Loucy (cell line): ENCODE data around the gene PSMA6.

Experiments
- H2AFZ ChIP-seq: fragments of 200-600 bp; sonication (generic); 2 replicates; pipeline ENCODE4 v1.6.0; 2016; ENCODE audit warnings: antibody characterized with exemption, mild to moderate bottlenecking, low read length, moderate library complexity
- H3F3A ChIP-seq: fragments of 200-600 bp; 2 replicates; pipeline ENCODE4 v1.6.0; 2016; ENCODE audit warnings: antibody characterized with exemption, low read depth, mild to moderate bottlenecking
- H3K27me3 ChIP-seq: fragments of 200-600 bp; sonication (generic); 2 replicates; pipeline ENCODE4 v1.6.1; 2014; ENCODE audit warnings: low read length, mild to moderate bottlenecking; ENCODE audit not compliant: insufficient read depth, poor library complexity, severe bottlenecking
- H3K36me3 ChIP-seq: fragments of 200-600 bp; sonication (generic); 2 replicates; pipeline ENCODE4 v1.6.1; 2016; ENCODE audit warnings: low read length; ENCODE audit not compliant: insufficient read depth
- H3K4me1 ChIP-seq: fragments of 200-600 bp; sonication (generic); 2 replicates; pipeline ENCODE4 v1.5.1; 2014; ENCODE audit warnings: low read length, mild to moderate bottlenecking; ENCODE audit not compliant: insufficient read depth, poor library complexity, severe bottlenecking
- H3K4me2 ChIP-seq: fragments of 200-600 bp; sonication (generic); 2 replicates; pipeline ENCODE4 v1.6.0; 2014; ENCODE audit warnings: antibody characterized with exemption, low read length, low read depth, mild to moderate bottlenecking; ENCODE audit not compliant: poor library complexity, severe bottlenecking
- H3K4me3 ChIP-seq: fragments of 200-600 bp; sonication (generic); 2 replicates; pipeline ENCODE4 v1.5.1; 2014; ENCODE audit warnings: low read length, mild to moderate bottlenecking, mixed read lengths; ENCODE audit not compliant: poor library complexity, severe bottlenecking
- H3K79me2 ChIP-seq: fragments of 200-600 bp; sonication (generic); 2 replicates; pipeline ENCODE4 v1.6.1; 2014; ENCODE audit warnings: low read length; ENCODE audit not compliant: insufficient read depth
- H3K9ac ChIP-seq: fragments of 200-600 bp; sonication (generic); 2 replicates; pipeline ENCODE4 v1.6.0; 2014; ENCODE audit warnings: mild to moderate bottlenecking, low read depth, low read length, moderate library complexity; ENCODE audit not compliant: poor library complexity, severe bottlenecking
- H3K9me2 ChIP-seq: fragments of 200-600 bp; sonication (generic); replicated peaks from 2 replicates; pipeline ENCODE4 v1.6.1; 2016; ENCODE audit warnings: low read depth, low read length, mixed read lengths
- H3K9me3 ChIP-seq: fragments of 200-600 bp; sonication (generic); 2 replicates; pipeline ENCODE4 v1.6.1; 2014; ENCODE audit warnings: mild to moderate bottlenecking, antibody characterized with exemption, low read length, low read depth; ENCODE audit not compliant: insufficient read depth
- H4K20me1 ChIP-seq: fragments of 200-600 bp; sonication (generic); 2 replicates; pipeline ENCODE4 v1.6.0; 2014; ENCODE audit warnings: antibody characterized with exemption, low read length, mild to moderate bottlenecking; ENCODE audit not compliant: insufficient read depth, poor library complexity, severe bottlenecking
- CTCF ChIP-seq: fragments of 200-600 bp; sonication (generic); conservative IDR thresholded peaks from 2 replicates; pipeline ENCODE4 v1.5.1; 2014; ENCODE audit warnings: mild to moderate bottlenecking, antibody characterized with exemption, low read length
- EZH2phosphoT487 ChIP-seq: fragments of 200-600 bp; IDR thresholded peaks from 2 replicates; pipeline ENCODE4 v1.6.1; 2018; ENCODE audit warnings: antibody characterized with exemption, mild to moderate bottlenecking, moderate library complexity, borderline replicate concordance

The PSMA6 gene

GRCh38 chr14:35254736-35255135 lies 37.4 kb upstream of the PSMA6 start:
- Histone ChIP-seq H4K20me1 (no peaks in the 10 kb centered on the region), H2AFZ (no peak overlapping the region), H3F3A (no peaks in the 10 kb centered on the region), H3K79me2 (no peaks in the 10 kb centered on the region), H3K9ac (no peak overlapping the region), H3K36me3 (no peaks in the 10 kb centered on the region), H3K9me3 (no peaks in the 10 kb centered on the region), H3K4me3 (no peak overlapping the region), H3K9me2 (no peaks in the 10 kb centered on the region), H3K27me3 (no peaks in the 10 kb centered on the region), H3K4me1 (peaks cover 17% of the 10 kb centered on the region), H3K4me2 (no peak overlapping the region)
- TF ChIP-seq CTCF (no peak), EZH2phosphoT487 (no peak)

DNA sequence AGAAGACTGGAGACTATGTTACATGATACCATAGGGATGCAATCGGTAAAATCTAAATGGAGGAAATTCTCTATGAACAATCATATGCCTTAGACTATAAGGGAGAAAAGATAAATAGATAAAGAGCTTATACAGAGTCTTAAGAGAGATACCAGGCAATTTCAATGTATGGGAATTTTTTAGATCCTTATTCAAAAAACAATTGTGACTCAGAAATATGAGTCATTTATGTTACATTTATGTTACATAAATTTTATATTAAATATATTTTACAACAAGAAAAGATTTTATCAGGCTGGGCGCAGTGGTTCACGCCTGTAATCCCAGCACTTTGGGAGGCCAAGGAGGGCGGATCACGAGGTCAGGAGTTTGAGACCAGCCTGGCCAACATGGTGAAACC lies 36.5 kb upstream of the PSMA6 start:
- Histone ChIP-seq H3F3A (no peaks in the 10 kb centered on the region), H3K27me3 (no peaks in the 10 kb centered on the region), H3K79me2 (no peaks in the 10 kb centered on the region), H4K20me1 (no peaks in the 10 kb centered on the region), H3K4me2 (no peak overlapping the region), H3K9me3 (no peaks in the 10 kb centered on the region), H3K9me2 (no peaks in the 10 kb centered on the region), H3K4me1 (peaks cover 12% of the 10 kb centered on the region), H2AFZ (no peak overlapping the region), H3K9ac (no peak overlapping the region), H3K36me3 (peaks cover 5% of the 10 kb centered on the region; the same call in 1 of the 2 replicates), H3K4me3 (no peak overlapping the region)
- no peak for TF ChIP-seq EZH2phosphoT487
- TF ChIP-seq CTCF, result no peak

- no peaks in the 10 kb centered on the region for H3F3A ChIP-seq
- peaks cover 10% of the 10 kb centered on the region; the same call in 1 of the 2 replicates for H3K36me3 ChIP-seq
- peaks cover 4% of the 10 kb centered on the region for H3K4me1 ChIP-seq
- no peak overlapping the region for H3K4me2 ChIP-seq
- H3K9ac ChIP-seq, result no peak overlapping the region
- H3K9me3 ChIP-seq, result no peaks in the 10 kb centered on the region
- H3K79me2 ChIP-seq, result no peaks in the 10 kb centered on the region
- H3K9me2 ChIP-seq, result no peaks in the 10 kb centered on the region
- TF ChIP-seq EZH2phosphoT487 (no peak), CTCF (no peak)
- no peaks in the 10 kb centered on the region for H3K27me3 ChIP-seq
- H2AFZ ChIP-seq, result no peak overlapping the region
- no peaks in the 10 kb centered on the region for H4K20me1 ChIP-seq
- no peak overlapping the region for H3K4me3 ChIP-seq
These were observed 34.4 kb upstream of the PSMA6 start for GRCh38 chr14:35257809-35258208.
